CD4-positive, alpha-beta T cell (primary cell): ENCODE measurements around the gene SLC25A33. TPM values are rescaled to one million over a fixed set of nuclear protein-coding genes. Genes with fewer than 3 reads are reported as not detected.
"Not testable (repeated sequence)": the region's sequence is repeated elsewhere in the genome, so short reads cannot be mapped to it uniquely, and the experiment has no call there.

Experiments
- ATAC-seq: fragments of 200-7000 bp; cut with Tn5 transposase; one replicate; pipeline ENCODE4 v1.10.0; 2022; ENCODE audit warnings: mild to moderate bottlenecking; ENCODE audit not compliant: poor library complexity
- CTCF ChIA-PET: fragments of 350-600 bp; sonication (Branson Sonifier 250); formaldehyde crosslinking; loops from one replicate; lab custom pipeline; 2021; ENCODE audit warnings: antibody characterized with exemption, inconsistent platforms; lab: Charles Lee
- POLR2A ChIA-PET: fragments of 350-600 bp; sonication (Branson Sonifier 250); formaldehyde crosslinking; loops from one replicate; lab custom pipeline; 2021; ENCODE audit warnings: antibody characterized with exemption, inconsistent platforms; lab: Charles Lee
- DNase-seq, 14 experiments: peaks; one replicate each; pipeline ENCODE4 v3.0.0-alpha.2; 2013 to 2020; ENCODE audit warnings: mixed read lengths in 2 of 14
- H3K27ac ChIP-seq, 2 donors: one replicate each; pipeline versions ENCODE4 v1.5.1 to v1.7.0; 2013; ENCODE audit warnings: low read length in 2 of 2, low read depth in 1 of 2, mild to moderate bottlenecking in 1 of 2
- H3K27me3 ChIP-seq, 2 experiments: 1 replicate in 1 of 2; 2 replicates in 1 of 2; pipeline versions ENCODE4 v1.6.1 to v1.7.0; 2013; ENCODE audit warnings: low read length in 2 of 2, control low read depth in 1 of 2, mild to moderate bottlenecking in 1 of 2, moderate library complexity in 1 of 2; ENCODE audit not compliant: insufficient read depth in 2 of 2, control insufficient read depth in 1 of 2
- H3K36me3 ChIP-seq: one replicate; pipeline ENCODE4 v1.6.1; 2013; ENCODE audit warnings: low read length, control low read depth; ENCODE audit not compliant: insufficient read depth
- H3K4me1 ChIP-seq: one replicate; pipeline ENCODE4 v1.6.1; 2013; ENCODE audit warnings: low read length, control low read depth; ENCODE audit not compliant: insufficient read depth
- H3K4me3 ChIP-seq: one replicate; pipeline ENCODE4 v1.5.1; 2013; ENCODE audit warnings: mild to moderate bottlenecking, low read length, moderate library complexity
- H3K9me3 ChIP-seq, 2 experiments: 1 replicate in 1 of 2; 2 replicates in 1 of 2; pipeline versions ENCODE4 v1.6.1 to v1.7.0; 2013; ENCODE audit warnings: low read length in 2 of 2, mild to moderate bottlenecking in 2 of 2, control low read depth in 1 of 2, moderate library complexity in 1 of 2; ENCODE audit not compliant: control insufficient read depth in 1 of 2, insufficient read depth in 1 of 2
- H3K27ac Mint-ChIP-seq: one replicate; pipeline ENCODE4 v1.8.0; 2020; ENCODE audit warnings: mixed read lengths
- H3K27me3 Mint-ChIP-seq: one replicate; pipeline ENCODE4 v1.8.0; 2021; ENCODE audit warnings: mixed read lengths
- H3K36me3 Mint-ChIP-seq: one replicate; pipeline ENCODE4 v1.8.0; 2021; ENCODE audit warnings: low read depth, mixed read lengths
- H3K4me1 Mint-ChIP-seq: one replicate; pipeline ENCODE4 v1.8.0; 2021; ENCODE audit warnings: low read depth, mixed read lengths
- H3K4me3 Mint-ChIP-seq: one replicate; pipeline ENCODE4 v1.8.0; 2020; ENCODE audit warnings: mild to moderate bottlenecking, mixed read lengths
- H3K9me3 Mint-ChIP-seq: one replicate; pipeline ENCODE4 v1.8.0; 2020; ENCODE audit warnings: mixed read lengths
- intact Hi-C, 2 experiments: fragments of 100-400 bp; cut with DNase I in 1 of 2; cut with micrococcal nuclease in 1 of 2; formaldehyde crosslinking; loops; one replicate each; pipeline versions ENCODE4 v1.15.1 to v1.9.0; 2023 to 2025; cut with DNase I, micrococcal nuclease
- total RNA-seq, 174 experiments: library from RNA in 2 of 174; stranded (reverse) in 2 of 174; gene quantifications; one replicate each; pipeline ENCODE4 v1.2.3 and lab custom pipeline; 2021 to 2026
- TF ChIP-seq, protein P1 (sequence below): fragments of 200-600 bp; IDR thresholded peaks from one replicate; pipeline ENCODE4 v1.8.0; 2022; ENCODE audit warnings: antibody characterized with exemption, mild to moderate bottlenecking

The SLC25A33 gene
- total RNA-seq, 2 experiments from 2014 or later: 5.9 to 6.6 TPM

DNA sequence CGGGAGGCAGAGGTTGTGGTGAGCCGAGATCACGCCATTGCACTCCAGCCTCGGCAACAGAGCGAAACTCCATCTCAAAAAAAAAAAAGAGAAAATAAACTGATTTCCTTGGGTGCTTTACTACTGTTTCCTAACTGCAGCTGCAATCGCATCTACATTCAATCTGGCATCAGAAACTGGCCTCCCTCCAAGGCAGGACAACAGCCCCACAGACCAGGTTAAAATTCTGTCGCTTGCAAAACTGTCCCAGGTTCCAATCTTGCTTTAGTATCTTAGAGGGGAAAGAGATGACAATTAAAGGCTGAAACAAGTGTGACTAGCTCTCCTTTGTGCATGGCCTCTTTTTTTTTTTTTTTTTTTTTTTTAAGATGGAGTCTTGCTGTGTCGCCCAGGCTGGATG is 32.4 kb upstream of the SLC25A33 start:
- Histone ChIP-seq H3K27ac (no peak overlapping the region), H3K27me3 (no peaks in the 10 kb centered on the region), H3K9me3 (no peaks in the 10 kb centered on the region), H3K36me3 (no peaks in the 10 kb centered on the region), H3K4me1 (no peaks in the 10 kb centered on the region), H3K4me3 (no peak overlapping the region)
- no peaks in the 10 kb centered on the region for H3K9me3 Mint-ChIP-seq
- H3K27ac Mint-ChIP-seq: no peak overlapping the region
- ChIA-PET POLR2A (no interaction called here), CTCF (interaction anchor here (0.6 kb wide), 1 partner anchor 902 kb away, joined by 3 read pairs; no protein-coding TSS in a partner anchor)
- intact Hi-C loops: no loop called here
- no peak overlapping the region for H3K4me3 Mint-ChIP-seq
- DNase-seq (no peak), ATAC-seq (no peak)
- H3K4me1 Mint-ChIP-seq: no peaks in the 10 kb centered on the region
- no peaks in the 10 kb centered on the region for H3K27me3 Mint-ChIP-seq
- no peaks in the 10 kb centered on the region for H3K36me3 Mint-ChIP-seq
- TF ChIP-seq, protein P1, sequence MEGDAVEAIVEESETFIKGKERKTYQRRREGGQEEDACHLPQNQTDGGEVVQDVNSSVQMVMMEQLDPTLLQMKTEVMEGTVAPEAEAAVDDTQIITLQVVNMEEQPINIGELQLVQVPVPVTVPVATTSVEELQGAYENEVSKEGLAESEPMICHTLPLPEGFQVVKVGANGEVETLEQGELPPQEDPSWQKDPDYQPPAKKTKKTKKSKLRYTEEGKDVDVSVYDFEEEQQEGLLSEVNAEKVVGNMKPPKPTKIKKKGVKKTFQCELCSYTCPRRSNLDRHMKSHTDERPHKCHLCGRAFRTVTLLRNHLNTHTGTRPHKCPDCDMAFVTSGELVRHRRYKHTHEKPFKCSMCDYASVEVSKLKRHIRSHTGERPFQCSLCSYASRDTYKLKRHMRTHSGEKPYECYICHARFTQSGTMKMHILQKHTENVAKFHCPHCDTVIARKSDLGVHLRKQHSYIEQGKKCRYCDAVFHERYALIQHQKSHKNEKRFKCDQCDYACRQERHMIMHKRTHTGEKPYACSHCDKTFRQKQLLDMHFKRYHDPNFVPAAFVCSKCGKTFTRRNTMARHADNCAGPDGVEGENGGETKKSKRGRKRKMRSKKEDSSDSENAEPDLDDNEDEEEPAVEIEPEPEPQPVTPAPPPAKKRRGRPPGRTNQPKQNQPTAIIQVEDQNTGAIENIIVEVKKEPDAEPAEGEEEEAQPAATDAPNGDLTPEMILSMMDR: no peak

GRCh38 chr1:9510130-9510529 is 29.1 kb upstream of the SLC25A33 start:
- no peaks in the 10 kb centered on the region for H3K27me3 Mint-ChIP-seq
- Histone ChIP-seq H3K36me3 (no peaks in the 10 kb centered on the region), H3K27me3 (no peaks in the 10 kb centered on the region), H3K9me3 (no peaks in the 10 kb centered on the region), H3K4me3 (no peak overlapping the region), H3K4me1 (no peaks in the 10 kb centered on the region), H3K27ac (no peak overlapping the region)
- H3K27ac Mint-ChIP-seq: no peak overlapping the region
- H3K36me3 Mint-ChIP-seq: no peaks in the 10 kb centered on the region
- TF ChIP-seq, protein P1: no peak
- no peaks in the 10 kb centered on the region for H3K9me3 Mint-ChIP-seq
- DNase-seq (no peak), ATAC-seq (no peak)
- H3K4me3 Mint-ChIP-seq: no peak overlapping the region
- CTCF ChIA-PET: no interaction called here
- POLR2A ChIA-PET: no interaction called here
- intact Hi-C loops: no loop called here
- H3K4me1 Mint-ChIP-seq: no peaks in the 10 kb centered on the region

- H3K36me3 Mint-ChIP-seq, H3K4me1 Mint-ChIP-seq, POLR2A ChIA-PET, H3K36me3 ChIP-seq, H3K4me3 Mint-ChIP-seq, DNase-seq, intact Hi-C loops, ATAC-seq, H3K9me3 ChIP-seq, CTCF ChIA-PET, H3K27ac ChIP-seq, H3K4me1 ChIP-seq, H3K27me3 Mint-ChIP-seq, H3K4me3 ChIP-seq, H3K27ac Mint-ChIP-seq, H3K9me3 Mint-ChIP-seq, H3K27me3 ChIP-seq: not testable (repeated sequence)
These were observed 23.7 kb upstream of the SLC25A33 start for GRCh38 chr1:9515550-9515949.

DNA sequence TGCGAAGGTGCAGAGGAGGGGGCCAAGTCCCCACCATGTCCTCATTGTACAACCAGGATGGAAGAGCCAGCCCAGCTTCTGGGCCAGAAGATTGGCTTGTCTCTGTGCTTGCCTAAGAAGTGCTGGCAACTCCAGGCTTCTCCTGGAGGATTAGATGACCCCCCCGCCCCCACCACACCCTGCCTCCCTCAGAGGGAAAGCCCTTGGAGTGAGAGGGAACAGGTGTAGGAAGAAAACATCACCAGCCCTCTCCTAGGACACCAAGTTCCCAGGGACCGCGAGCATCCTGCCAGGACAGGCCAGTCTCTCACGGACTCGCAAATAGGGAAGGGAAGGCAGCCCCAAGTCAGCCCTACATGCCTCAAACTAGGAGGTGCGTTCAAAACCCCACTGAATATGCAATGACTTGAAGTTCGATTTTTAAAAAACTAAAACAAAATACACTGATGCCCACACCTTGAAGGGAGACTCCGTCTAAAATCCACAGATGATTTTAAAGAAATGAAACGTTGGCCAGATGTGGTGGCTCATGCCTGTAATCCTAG is 20.7 kb upstream of the SLC25A33 start:
- ATAC-seq (no peak), DNase-seq (no peak)
- no peaks in the 10 kb centered on the region for H3K36me3 Mint-ChIP-seq
- intact Hi-C loops: no loop called here
- H3K27me3 ChIP-seq: no peaks in the 10 kb centered on the region
- H3K27ac ChIP-seq: no peak overlapping the region
- no peaks in the 10 kb centered on the region for H3K27me3 Mint-ChIP-seq
- no peak overlapping the region for H3K4me3 Mint-ChIP-seq
- H3K9me3 ChIP-seq: no peaks in the 10 kb centered on the region
- H3K27ac Mint-ChIP-seq: no peak overlapping the region
- no peak overlapping the region for H3K4me3 ChIP-seq
- no peaks in the 10 kb centered on the region for H3K9me3 Mint-ChIP-seq
- ChIA-PET CTCF (no interaction called here), POLR2A (no interaction called here)
- no peaks in the 10 kb centered on the region for H3K4me1 ChIP-seq
- TF ChIP-seq, protein P1: no peak
- H3K36me3 ChIP-seq: no peaks in the 10 kb centered on the region
- no peaks in the 10 kb centered on the region for H3K4me1 Mint-ChIP-seq
